ENCODE results near the gene MYOT. TPM values are rescaled to one million over a fixed set of nuclear protein-coding genes. Genes with fewer than 3 reads are reported as not detected.
"Not testable (repeated sequence)": the region's sequence is repeated elsewhere in the genome, so short reads cannot be mapped to it uniquely, and the experiment has no call there.

The MYOT gene
- total RNA-seq, 1 donor from 2014 or later = 26.8 TPM

- no peak for DNase-seq
These were observed 10.5 kb upstream of the MYOT start for GRCh38 chr5:137856916-137857862.

- no peak for DNase-seq
These were observed 9.3 kb upstream of the MYOT start for GRCh38 chr5:137858223-137858916.

- no peak for DNase-seq
These were observed 8.7 kb upstream of the MYOT start for GRCh38 chr5:137858954-137859353.

- DNase-seq = no peak
These were observed 5.4 kb upstream of the MYOT start for GRCh38 chr5:137862251-137862650.

- not testable (repeated sequence) for DNase-seq
These were observed 4.0 kb upstream of the MYOT start for GRCh38 chr5:137863653-137864052.

- no peak for DNase-seq
These were observed 895 bp upstream of the MYOT start for GRCh38 chr5:137866541-137867388.

- no peak for DNase-seq
These were observed 3.1 kb downstream of the MYOT start for GRCh38 chr5:137870647-137871339.

GRCh38 chr5:137871571-137871970 lies 3.9 kb downstream of the MYOT start:
- no peak for DNase-seq

GRCh38 chr5:137872466-137872865 lies 4.8 kb downstream of the MYOT start:
- no peak for DNase-seq

- DNase-seq = no peak
These were observed 8.4 kb downstream of the MYOT start for GRCh38 chr5:137876101-137876500.

GRCh38 chr5:137880313-137880712 lies 12.7 kb downstream of the MYOT start:
- DNase-seq = peak; percentile 7

GRCh38 chr5:137887831-137888230 lies 20.2 kb downstream of the MYOT start:
- no peak for DNase-seq

- no peak for DNase-seq
These were observed 20.8 kb downstream of the MYOT start for GRCh38 chr5:137888466-137888862.

- peak; percentile 87 for DNase-seq
These were observed 21.5 kb downstream of the MYOT start, which contains the start of gene PKD2L2 for GRCh38 chr5:137888863-137889759. TSS of gene PKD2L2 (plus strand) at chr5:137889457. CDS start at chr5:137889492, 35 bp downstream.

- DNase-seq = no peak
These were observed 23.2 kb downstream of the MYOT start for GRCh38 chr5:137890845-137891244.

GRCh38 chr5:137891849-137892248 lies 24.2 kb downstream of the MYOT start:
- DNase-seq = no peak

GRCh38 chr5:137894586-137894985 lies 26.9 kb downstream of the MYOT start:
- no peak for DNase-seq

- DNase-seq = no peak
These were observed 28.9 kb downstream of the MYOT start for GRCh38 chr5:137896560-137896959.

GRCh38 chr5:137899493-137899892 lies 31.8 kb downstream of the MYOT start:
- no peak for DNase-seq

- DNase-seq = no peak
These were observed 33.6 kb downstream of the MYOT start for GRCh38 chr5:137901011-137901817.
